Head of caudate nucleus (tissue), 42 donors: Measurements from ENCODE around the gene GPR78.

Source experiments
- DNase-seq, 42 donors: peaks; one replicate each; pipeline versions ENCODE4 v3.0.0 to v3.0.0-alpha.2; 2020 to 2021; ENCODE audit warnings: mixed read lengths in 7 of 42
- intact Hi-C: fragments of 100-400 bp; cut with DNase I; formaldehyde crosslinking; loops from one replicate; pipeline ENCODE4 v1.15.0; 2022

Gene GPR78

GRCh38 chr4:8606476-8606875 lies 26.3 kb downstream of the GPR78 start:
- no peak for DNase-seq
- intact Hi-C loops: no loop called here

GRCh38 chr4:8606966-8607365 lies 26.8 kb downstream of the GPR78 start:
- no peak for DNase-seq
- intact Hi-C loops: no loop called here

GRCh38 chr4:8607603-8608481 lies 27.6 kb downstream of the GPR78 start:
- DNase-seq: peak in 34 of 42 donors; percentile 13 to 79 (median 42)
- intact Hi-C loops: no loop called here

- intact Hi-C loops: no loop called here
- DNase-seq: no peak
Measured at GRCh38 chr4:8608714-8609391, 28.7 kb downstream of the GPR78 start.

GRCh38 chr4:8609406-8609805 lies 29.2 kb downstream of the GPR78 start:
- intact Hi-C loops: no loop called here
- no peak for DNase-seq

GRCh38 chr4:8609824-8610350 lies 29.7 kb downstream of the GPR78 start:
- intact Hi-C loops: loop anchor here (10.0 kb wide), 1 partner anchor 305 kb away; no protein-coding TSS in a partner anchor
- DNase-seq: no peak

- intact Hi-C loops: loop anchor here (10.0 kb wide), 1 partner anchor 304 kb away; no protein-coding TSS in a partner anchor
- DNase-seq: no peak
Measured at GRCh38 chr4:8610858-8611616, 30.8 kb downstream of the GPR78 start.

GRCh38 chr4:8612646-8613045 lies 32.5 kb downstream of the GPR78 start:
- no peak for DNase-seq
- intact Hi-C loops: loop anchor here (10.0 kb wide), 1 partner anchor 302 kb away; no protein-coding TSS in a partner anchor

- intact Hi-C loops: loop anchor here (10.0 kb wide), 1 partner anchor 301 kb away; no protein-coding TSS in a partner anchor
- no peak for DNase-seq
Measured at GRCh38 chr4:8613421-8614364, 33.5 kb downstream of the GPR78 start.

- DNase-seq: no peak
Measured at GRCh38 chr4:8614365-8615193, 34.4 kb downstream of the GPR78 start.

GRCh38 chr4:8615366-8615765 lies 35.2 kb downstream of the GPR78 start:
- intact Hi-C loops: loop anchor here (10.0 kb wide), 1 partner anchor 299 kb away; no protein-coding TSS in a partner anchor
- DNase-seq: no peak

More at GRCh38 chr4:8614365-8615193, 34.4 kb downstream of the GPR78 start:
- intact Hi-C loops: loop anchor here (10.0 kb wide), 1 partner anchor 300 kb away; no protein-coding TSS in a partner anchor

- no peak for DNase-seq
- intact Hi-C loops: loop anchor here (10.0 kb wide), 1 partner anchor 299 kb away; no protein-coding TSS in a partner anchor
Measured at GRCh38 chr4:8615921-8616787, 36.0 kb downstream of the GPR78 start.

- intact Hi-C loops: loop anchor here (10.0 kb wide), 1 partner anchor 298 kb away; no protein-coding TSS in a partner anchor
- DNase-seq: no peak
Measured at GRCh38 chr4:8616831-8617230, 36.6 kb downstream of the GPR78 start.

GRCh38 chr4:8617486-8618040 lies 37.4 kb downstream of the GPR78 start:
- no peak for DNase-seq
- intact Hi-C loops: loop anchor here (10.0 kb wide), 1 partner anchor 297 kb away; no protein-coding TSS in a partner anchor

GRCh38 chr4:8618421-8618820 lies 38.2 kb downstream of the GPR78 start:
- intact Hi-C loops: loop anchor here (10.0 kb wide), 1 partner anchor 296 kb away; no protein-coding TSS in a partner anchor
- no peak for DNase-seq
